SW 1271 (cell line): ENCODE results near the gene GNB1.

Source experiments
- DNase-seq, 2 experiments: peaks; one replicate each; lab custom pipeline; 2025; lab: John Stamatoyannopoulos, UW

The GNB1 gene

GRCh38 chr1:1826356-1827088, 64.4 kb downstream of the GNB1 start:
- DNase-seq, result no peak

GRCh38 chr1:1825217-1825616, 65.7 kb downstream of the GNB1 start:
- no peak for DNase-seq

GRCh38 chr1:1819762-1820161, 71.1 kb downstream of the GNB1 start:
- DNase-seq, result no peak

GRCh38 chr1:1817221-1817620, 73.7 kb downstream of the GNB1 start:
- no peak for DNase-seq

- no peak for DNase-seq
These were observed 75.1 kb downstream of the GNB1 start for GRCh38 chr1:1815606-1816281.

- DNase-seq, result no peak
These were observed 81.4 kb downstream of the GNB1 start for GRCh38 chr1:1809489-1809888.

- no peak for DNase-seq
These were observed 82.7 kb downstream of the GNB1 start for GRCh38 chr1:1808206-1808605.

GRCh38 chr1:1806890-1807289, 84.0 kb downstream of the GNB1 start:
- DNase-seq, result no peak

- DNase-seq, result no peak
These were observed 86.6 kb downstream of the GNB1 start for GRCh38 chr1:1804301-1804700.

- DNase-seq, result no peak
These were observed 88.0 kb downstream of the GNB1 start for GRCh38 chr1:1802871-1803270.

- DNase-seq, result no peak
These were observed 91.2 kb downstream of the GNB1 start for GRCh38 chr1:1799716-1800115.

- no peak for DNase-seq
These were observed 93.1 kb downstream of the GNB1 start for GRCh38 chr1:1797731-1798341.

GRCh38 chr1:1796466-1796865, 94.4 kb downstream of the GNB1 start:
- DNase-seq, result no peak

GRCh38 chr1:1794999-1795398, 95.9 kb downstream of the GNB1 start:
- no peak for DNase-seq

GRCh38 chr1:1793481-1794244, 97.2 kb downstream of the GNB1 start:
- DNase-seq, result no peak

- DNase-seq, result no peak
These were observed 102.0 kb downstream of the GNB1 start for GRCh38 chr1:1788646-1789431.

- no peak for DNase-seq
These were observed 102.8 kb downstream of the GNB1 start for GRCh38 chr1:1788136-1788535.

GRCh38 chr1:1786836-1787605, 103.9 kb downstream of the GNB1 start:
- no peak for DNase-seq

GRCh38 chr1:1785666-1786065, 105.2 kb downstream of the GNB1 start:
- DNase-seq, result no peak

- DNase-seq, result no peak
These were observed 106.0 kb downstream of the GNB1 start for GRCh38 chr1:1784933-1785332.

GRCh38 chr1:1783320-1783719, 107.6 kb downstream of the GNB1 start:
- no peak for DNase-seq
